Activated naive CD4-positive, alpha-beta T cell treated with anti-CD3 and anti-CD28 coated beads, Interleukin-2, amount 50 U/mL, for 24 hours (primary cell): ENCODE measurements around the gene ELOB.

Experiments used
- H3K27ac Mint-ChIP-seq: one replicate; pipeline ENCODE4 v1.8.0; 2021; ENCODE audit warnings: mild to moderate bottlenecking, mixed read lengths
- H3K27me3 Mint-ChIP-seq: one replicate; pipeline ENCODE4 v1.8.0; 2021; ENCODE audit warnings: mixed read lengths
- H3K36me3 Mint-ChIP-seq: one replicate; pipeline ENCODE4 v1.8.0; 2021; ENCODE audit warnings: mixed read lengths
- H3K4me1 Mint-ChIP-seq: one replicate; pipeline ENCODE4 v1.8.0; 2021; ENCODE audit warnings: mixed read lengths
- H3K4me3 Mint-ChIP-seq: one replicate; pipeline ENCODE4 v1.8.0; 2021; ENCODE audit warnings: mild to moderate bottlenecking, mixed read lengths
- H3K9me3 Mint-ChIP-seq: one replicate; pipeline ENCODE4 v1.8.0; 2021; ENCODE audit warnings: mixed read lengths

ELOB gene

GRCh38 chr16:2815299-2815771, 38.3 kb upstream of the ELOB start:
- Mint-ChIP-seq H3K36me3 (no peaks in the 10 kb centered on the region), H3K27ac (no peak overlapping the region), H3K27me3 (no peaks in the 10 kb centered on the region), H3K4me3 (no peak overlapping the region), H3K9me3 (no peaks in the 10 kb centered on the region), H3K4me1 (no peaks in the 10 kb centered on the region)

GRCh38 chr16:2814551-2815298, 37.6 kb upstream of the ELOB start:
- H3K4me1 Mint-ChIP-seq, result no peaks in the 10 kb centered on the region
- no peak overlapping the region for H3K27ac Mint-ChIP-seq
- no peak overlapping the region for H3K4me3 Mint-ChIP-seq
- H3K36me3 Mint-ChIP-seq, result no peaks in the 10 kb centered on the region
- H3K27me3 Mint-ChIP-seq, result peaks cover under 1% of the 10 kb centered on the region
- no peaks in the 10 kb centered on the region for H3K9me3 Mint-ChIP-seq

GRCh38 chr16:2813771-2814221, 36.7 kb upstream of the ELOB start:
- Mint-ChIP-seq H3K4me3 (no peak overlapping the region), H3K4me1 (no peaks in the 10 kb centered on the region)

GRCh38 chr16:2811703-2812471, 34.8 kb upstream of the ELOB start:
- H3K9me3 Mint-ChIP-seq, result no peaks in the 10 kb centered on the region

More at GRCh38 chr16:2813771-2814221, 36.7 kb upstream of the ELOB start:
- peaks cover 5% of the 10 kb centered on the region for H3K27me3 Mint-ChIP-seq
- no peak overlapping the region for H3K27ac Mint-ChIP-seq
- no peaks in the 10 kb centered on the region for H3K36me3 Mint-ChIP-seq
- H3K9me3 Mint-ChIP-seq, result no peaks in the 10 kb centered on the region

GRCh38 chr16:2810651-2811050, 33.6 kb upstream of the ELOB start:
- H3K27ac Mint-ChIP-seq, result no peak overlapping the region

More at GRCh38 chr16:2811703-2812471, 34.8 kb upstream of the ELOB start:
- H3K27ac Mint-ChIP-seq, result no peak overlapping the region
- no peaks in the 10 kb centered on the region for H3K36me3 Mint-ChIP-seq
- no peaks in the 10 kb centered on the region for H3K4me1 Mint-ChIP-seq
- peaks cover 8% of the 10 kb centered on the region for H3K27me3 Mint-ChIP-seq
- H3K4me3 Mint-ChIP-seq, result no peak overlapping the region

GRCh38 chr16:2809149-2809760, 32.2 kb upstream of the ELOB start:
- Mint-ChIP-seq H3K9me3 (no peaks in the 10 kb centered on the region), H3K4me1 (no peaks in the 10 kb centered on the region), H3K27me3 (peaks cover 9% of the 10 kb centered on the region), H3K36me3 (no peaks in the 10 kb centered on the region), H3K27ac (no peak overlapping the region), H3K4me3 (no peak overlapping the region)

More at GRCh38 chr16:2810651-2811050, 33.6 kb upstream of the ELOB start:
- Mint-ChIP-seq H3K4me3 (no peak overlapping the region), H3K27me3 (peaks cover 8% of the 10 kb centered on the region), H3K9me3 (no peaks in the 10 kb centered on the region), H3K36me3 (no peaks in the 10 kb centered on the region), H3K4me1 (no peaks in the 10 kb centered on the region)

- H3K4me3 Mint-ChIP-seq, result no peak overlapping the region
- H3K9me3 Mint-ChIP-seq, result peaks cover 6% of the 10 kb centered on the region
- peaks cover 2% of the 10 kb centered on the region for H3K36me3 Mint-ChIP-seq
- no peaks in the 10 kb centered on the region for H3K4me1 Mint-ChIP-seq
- H3K27ac Mint-ChIP-seq, result no peak overlapping the region
- peaks cover 9% of the 10 kb centered on the region for H3K27me3 Mint-ChIP-seq
These were observed 31.1 kb upstream of the ELOB start for GRCh38 chr16:2808181-2808580.

GRCh38 chr16:2806286-2806685, 29.2 kb upstream of the ELOB start:
- H3K27me3 Mint-ChIP-seq, result peaks cover 9% of the 10 kb centered on the region

GRCh38 chr16:2804728-2805127, 27.6 kb upstream of the ELOB start:
- H3K27ac Mint-ChIP-seq, result no peak overlapping the region
- peaks cover 2% of the 10 kb centered on the region for H3K36me3 Mint-ChIP-seq
- H3K9me3 Mint-ChIP-seq, result peaks cover 6% of the 10 kb centered on the region
- H3K27me3 Mint-ChIP-seq, result peaks cover 9% of the 10 kb centered on the region
- H3K4me1 Mint-ChIP-seq, result no peaks in the 10 kb centered on the region
- H3K4me3 Mint-ChIP-seq, result no peak overlapping the region

More at GRCh38 chr16:2806286-2806685, 29.2 kb upstream of the ELOB start:
- peaks cover 2% of the 10 kb centered on the region for H3K36me3 Mint-ChIP-seq
- no peaks in the 10 kb centered on the region for H3K4me1 Mint-ChIP-seq
- no peak overlapping the region for H3K27ac Mint-ChIP-seq
- H3K4me3 Mint-ChIP-seq, result no peak overlapping the region
- peaks cover 6% of the 10 kb centered on the region for H3K9me3 Mint-ChIP-seq

GRCh38 chr16:2803545-2804195, 26.6 kb upstream of the ELOB start:
- no peak overlapping the region for H3K27ac Mint-ChIP-seq
- H3K9me3 Mint-ChIP-seq, result peaks cover 6% of the 10 kb centered on the region
- H3K36me3 Mint-ChIP-seq, result peaks cover 2% of the 10 kb centered on the region
- no peak overlapping the region for H3K4me3 Mint-ChIP-seq
- H3K27me3 Mint-ChIP-seq, result peaks cover 4% of the 10 kb centered on the region
- H3K4me1 Mint-ChIP-seq, result no peaks in the 10 kb centered on the region

- Mint-ChIP-seq H3K27me3 (peaks cover 1% of the 10 kb centered on the region), H3K4me1 (no peaks in the 10 kb centered on the region), H3K36me3 (peaks cover 2% of the 10 kb centered on the region), H3K27ac (no peak overlapping the region), H3K4me3 (no peak overlapping the region), H3K9me3 (peaks cover 6% of the 10 kb centered on the region)
These were observed 22.8 kb upstream of the ELOB start for GRCh38 chr16:2799859-2800226.

- Mint-ChIP-seq H3K36me3 (peaks cover 2% of the 10 kb centered on the region), H3K9me3 (peaks cover 6% of the 10 kb centered on the region), H3K4me3 (no peak overlapping the region), H3K27ac (no peak overlapping the region), H3K27me3 (peaks cover 1% of the 10 kb centered on the region), H3K4me1 (no peaks in the 10 kb centered on the region)
These were observed 22.3 kb upstream of the ELOB start for GRCh38 chr16:2799205-2799858.

- peaks cover 3% of the 10 kb centered on the region for H3K9me3 Mint-ChIP-seq
- no peaks in the 10 kb centered on the region for H3K4me1 Mint-ChIP-seq
- peaks cover 1% of the 10 kb centered on the region for H3K36me3 Mint-ChIP-seq
- H3K4me3 Mint-ChIP-seq, result no peak overlapping the region
- no peak overlapping the region for H3K27ac Mint-ChIP-seq
- peaks cover 1% of the 10 kb centered on the region for H3K27me3 Mint-ChIP-seq
These were observed 21.7 kb upstream of the ELOB start for GRCh38 chr16:2798723-2799204.

- H3K27ac Mint-ChIP-seq, result no peak overlapping the region
- no peaks in the 10 kb centered on the region for H3K36me3 Mint-ChIP-seq
- no peak overlapping the region for H3K4me3 Mint-ChIP-seq
- peaks cover 6% of the 10 kb centered on the region for H3K27me3 Mint-ChIP-seq
- H3K4me1 Mint-ChIP-seq, result no peaks in the 10 kb centered on the region
- H3K9me3 Mint-ChIP-seq, result no peaks in the 10 kb centered on the region
These were observed 18.5 kb upstream of the ELOB start for GRCh38 chr16:2795395-2796143.
